CD4-positive, alpha-beta T cell treated with Interleukin-6 at 100 ng/mL for 8 hours (primary cell): ENCODE results near the gene TRAPPC2L.

Experiments used
- DNase-seq: peaks from one replicate; pipeline ENCODE4 v3.0.0-alpha.2; 2020; ENCODE audit warnings: mixed read lengths, low spot score

TRAPPC2L gene, protein sequence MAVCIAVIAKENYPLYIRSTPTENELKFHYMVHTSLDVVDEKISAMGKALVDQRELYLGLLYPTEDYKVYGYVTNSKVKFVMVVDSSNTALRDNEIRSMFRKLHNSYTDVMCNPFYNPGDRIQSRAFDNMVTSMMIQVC

GRCh38 chr16:88856828-88857727 is at the start of gene TRAPPC2L, which contains the start of gene GALNS:
TRAPPC2L (plus strand) TSS chr16:88857127; CDS start chr16:88857151, 24 bp downstream.
GALNS (minus strand) TSS chr16:88856947; CDS start chr16:88856877, 70 bp downstream.
- DNase-seq, result peak; percentile 98

GRCh38 chr16:88807142-88807625 is 49.7 kb upstream of the TRAPPC2L start:
- no peak for DNase-seq

DNA sequence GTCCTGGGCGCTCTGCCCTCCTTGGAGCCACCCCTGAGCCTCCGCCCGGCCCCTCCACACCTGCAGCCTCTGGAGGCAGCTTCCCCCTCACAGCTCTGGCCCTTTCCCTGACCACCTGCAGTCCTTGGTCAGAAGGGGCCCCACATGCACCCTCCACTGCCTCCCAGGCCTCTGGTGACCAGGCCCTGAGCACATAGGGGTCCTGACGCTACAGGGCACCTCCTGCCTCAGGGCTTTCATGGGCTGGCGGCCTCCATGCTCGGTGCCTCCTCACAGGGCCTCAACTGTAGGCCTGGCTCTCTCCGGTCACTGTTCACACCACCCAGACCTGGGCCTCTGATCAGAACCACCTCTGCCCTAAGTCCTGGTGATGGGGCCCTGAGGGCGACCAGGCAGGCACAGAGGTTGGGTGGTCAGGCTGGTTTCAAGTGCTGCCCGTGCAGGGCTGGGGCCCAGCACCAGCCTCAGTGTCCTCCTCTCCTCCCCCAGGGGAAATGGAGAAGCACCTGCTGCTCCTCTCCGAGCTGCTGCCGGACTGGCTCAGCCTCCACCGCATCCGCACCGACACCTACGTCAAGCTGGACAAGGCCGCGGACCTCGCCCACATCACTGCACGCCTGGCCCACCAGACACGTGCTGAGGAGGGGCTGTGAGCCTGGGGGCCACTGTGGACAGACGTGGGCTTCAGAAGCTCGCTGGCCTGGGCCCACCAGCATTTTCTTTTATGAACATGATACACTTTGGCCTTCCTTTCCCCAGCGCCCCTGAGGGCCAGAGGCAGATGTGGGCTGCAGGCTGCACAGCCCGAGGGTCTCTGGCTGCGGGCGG is 49.1 kb upstream of the TRAPPC2L start:
- no peak for DNase-seq

DNA sequence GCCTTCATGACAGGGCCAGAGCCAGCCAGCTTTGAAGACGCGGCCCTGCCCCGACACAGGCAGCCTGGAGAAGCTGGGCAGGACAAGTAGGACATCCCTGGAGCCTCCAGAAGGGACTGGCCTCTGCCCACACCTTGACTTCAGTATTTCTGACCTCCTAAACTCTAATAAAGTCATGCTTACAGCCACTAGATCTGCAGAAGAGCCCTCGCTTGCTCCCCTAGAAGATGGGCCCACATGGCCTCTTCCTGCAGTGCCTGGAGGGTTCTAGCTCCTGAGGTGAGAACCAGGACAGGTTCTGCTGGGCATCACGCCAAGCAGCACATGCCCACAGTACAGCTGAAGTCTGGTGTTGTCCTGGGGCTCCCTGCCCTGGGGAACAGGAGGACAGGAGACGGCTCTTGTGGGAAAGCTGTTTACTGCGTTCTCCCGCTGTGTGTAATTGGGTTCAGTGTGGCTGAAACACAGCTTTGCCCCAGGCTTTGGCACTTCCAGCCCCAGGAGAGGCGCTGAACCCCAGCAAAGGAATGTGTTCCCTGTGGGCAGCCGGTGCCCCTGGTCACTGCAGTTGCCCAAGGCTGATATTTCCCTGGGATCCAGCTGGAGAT is 47.8 kb upstream of the TRAPPC2L start:
- no peak for DNase-seq

GRCh38 chr16:88809676-88810165 is 47.2 kb upstream of the TRAPPC2L start:
- DNase-seq, result no peak

DNA sequence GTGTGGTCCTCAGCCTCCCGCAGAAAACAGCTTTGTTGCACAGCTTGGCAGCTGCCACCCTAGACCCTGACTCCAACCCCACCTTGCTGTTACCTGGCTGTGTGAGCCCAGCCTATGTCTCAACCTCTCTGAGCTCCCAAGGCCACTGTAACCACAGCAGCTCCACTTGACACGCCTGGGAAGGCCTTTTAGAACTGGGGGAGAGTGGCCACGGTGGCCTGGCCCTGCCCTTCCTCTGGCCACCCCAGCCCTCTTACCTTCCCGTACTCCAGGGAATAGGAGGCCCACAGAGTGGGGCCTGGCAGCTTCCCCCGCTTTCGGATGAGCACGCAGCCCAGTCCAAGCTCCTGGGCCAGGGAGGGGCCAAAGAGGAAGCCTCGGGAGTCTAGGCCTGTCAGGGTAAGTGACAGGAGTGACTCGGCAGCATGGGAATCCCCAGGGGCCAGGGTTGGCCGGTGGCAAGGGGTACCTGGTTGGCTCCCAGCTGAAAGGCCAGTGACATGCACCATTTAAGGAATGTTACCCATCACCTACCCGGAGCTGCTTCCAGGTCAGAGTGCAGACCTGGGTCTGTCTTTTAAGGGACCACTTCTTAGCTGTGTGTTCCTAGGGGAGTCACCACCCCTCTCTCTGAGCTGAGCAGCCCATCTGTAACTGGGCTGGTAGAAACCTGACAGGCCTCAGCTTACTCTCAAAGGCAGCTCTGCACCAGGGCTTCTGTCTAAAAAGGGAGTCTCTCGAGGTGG is 46.6 kb upstream of the TRAPPC2L start:
- no peak for DNase-seq

DNA sequence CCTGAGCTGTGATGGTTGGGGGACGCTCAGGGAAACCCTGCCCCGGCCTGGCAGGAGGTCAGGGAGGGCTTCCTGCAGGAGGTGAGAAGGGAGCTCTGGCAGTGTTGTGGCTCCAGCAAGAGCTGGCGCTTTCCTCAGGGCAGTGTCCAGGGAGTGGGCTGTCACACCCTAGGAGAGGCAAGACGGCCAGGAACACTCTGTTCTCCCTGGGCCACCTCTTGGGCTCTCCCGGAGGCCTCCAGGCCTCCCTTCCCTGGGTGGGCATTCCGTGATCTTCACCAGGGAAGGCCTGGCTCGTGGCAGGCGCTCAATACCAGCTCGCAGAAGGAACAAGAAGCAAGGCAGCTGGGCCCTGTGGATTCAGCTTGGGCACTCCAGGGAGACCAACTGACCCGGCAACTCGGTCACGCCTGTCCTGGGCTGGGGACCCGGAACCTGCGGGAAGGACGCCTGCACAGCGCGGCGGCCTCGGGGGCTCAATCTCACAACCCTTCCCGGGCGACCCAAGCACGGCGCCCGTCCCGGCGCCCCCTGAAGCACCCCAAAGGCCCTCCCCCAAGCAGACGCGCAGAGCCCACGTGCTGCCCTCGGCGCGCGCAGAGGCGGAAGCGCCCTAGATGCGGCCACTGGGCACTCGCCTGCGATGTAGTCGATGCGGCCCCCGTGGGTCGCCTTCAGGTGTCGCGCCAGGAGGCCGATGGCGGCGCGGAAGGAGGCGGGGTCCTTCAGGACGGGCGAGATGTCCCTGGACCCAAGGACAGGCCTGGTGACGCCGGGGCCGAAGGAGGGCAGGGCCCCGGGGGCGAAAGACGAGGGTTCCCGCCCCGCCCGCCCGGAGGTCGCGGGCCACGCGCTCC is 45.8 kb upstream of the TRAPPC2L start:
- DNase-seq, result peak; percentile 51

DNA sequence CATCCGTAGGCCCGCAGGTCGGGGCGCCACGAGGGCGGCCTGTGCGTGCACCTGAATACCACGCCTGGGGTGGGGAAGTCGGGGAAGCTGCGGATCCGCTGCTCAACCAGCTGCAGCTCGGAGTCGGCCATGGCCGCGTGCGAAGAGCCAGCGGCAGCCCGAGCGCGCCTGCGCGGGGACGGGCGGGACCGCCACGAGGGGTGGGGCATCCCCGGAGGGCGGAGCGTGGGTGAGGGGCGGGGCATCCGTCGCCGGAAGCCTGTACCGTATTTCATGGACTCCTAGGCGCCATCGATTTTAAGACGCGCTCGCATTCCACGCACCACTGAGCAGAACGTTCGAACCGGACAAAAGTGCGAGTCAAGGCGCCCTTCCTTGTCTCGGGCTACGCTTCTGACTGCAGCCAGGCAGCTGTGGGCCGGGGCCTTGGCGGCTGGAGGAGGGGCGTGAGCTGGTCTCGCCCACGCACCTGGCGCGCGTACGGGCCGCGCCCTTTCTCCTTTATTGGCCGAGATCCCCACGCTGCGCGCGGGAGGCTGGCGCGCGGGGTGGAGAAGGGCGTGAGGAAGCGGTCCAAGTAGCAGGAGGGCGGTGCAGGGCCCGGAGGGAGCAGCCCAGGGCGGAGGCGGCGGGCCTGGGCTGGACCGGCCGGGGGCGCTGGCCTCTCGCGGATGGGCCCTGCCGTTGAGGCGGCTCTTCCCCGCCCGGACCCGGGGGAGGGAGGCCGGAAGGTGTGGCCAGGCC is 45.0 kb upstream of the TRAPPC2L start, which contains the start of gene APRT:
Gene APRT (minus strand): TSS at position 160 of the 744 bp plus-strand sequence. CDS start 29 bp downstream, at position 131.
- DNase-seq, result peak; percentile 94

- no peak for DNase-seq
These were observed 44.2 kb upstream of the TRAPPC2L start for GRCh38 chr16:88812513-88813268.

DNA sequence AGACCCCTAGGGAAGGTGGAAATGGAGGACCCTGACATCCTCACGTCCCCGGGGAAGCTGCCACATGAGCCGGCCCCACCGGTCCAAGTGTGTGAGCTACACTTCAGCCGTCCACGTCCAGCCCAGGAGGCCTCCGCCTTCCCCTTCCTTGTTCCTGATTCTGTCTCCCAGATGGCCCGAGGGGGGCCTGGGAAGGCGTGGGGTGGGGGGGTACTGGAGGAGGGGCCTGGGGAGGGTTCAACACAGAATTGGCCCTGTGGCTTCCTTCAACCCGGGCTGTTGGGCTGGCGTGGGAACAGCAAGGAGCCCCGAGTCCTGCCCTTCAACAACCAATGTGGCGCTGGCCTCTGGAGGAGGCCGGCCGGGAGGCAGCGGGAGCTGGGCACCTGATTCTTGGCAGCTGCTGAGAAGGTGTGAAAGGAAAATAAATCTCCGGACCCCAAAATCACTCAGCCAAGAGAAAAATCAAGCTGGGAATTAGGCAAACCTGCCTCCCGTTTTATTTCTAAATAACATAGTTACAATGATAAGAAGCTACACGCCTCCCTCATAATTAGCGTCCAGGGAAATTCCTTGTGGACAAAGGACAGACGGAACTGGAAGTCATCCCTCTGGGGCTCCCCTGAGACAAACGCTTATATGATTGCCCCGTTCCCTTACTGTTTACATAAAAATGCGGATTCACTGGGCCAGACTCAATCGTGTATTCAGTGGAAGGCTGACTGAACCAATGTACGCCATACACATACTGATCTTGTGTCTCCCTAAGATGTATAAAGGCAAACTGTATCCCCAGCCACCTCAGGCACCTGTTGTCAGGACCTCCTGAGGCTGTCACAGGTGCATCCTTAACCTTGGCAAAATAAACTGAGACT is 43.4 kb upstream of the TRAPPC2L start:
- DNase-seq, result no peak

- DNase-seq, result no peak
These were observed 42.8 kb upstream of the TRAPPC2L start for GRCh38 chr16:88814144-88814502.

GRCh38 chr16:88815227-88815626 is 41.7 kb upstream of the TRAPPC2L start:
- no peak for DNase-seq

DNA sequence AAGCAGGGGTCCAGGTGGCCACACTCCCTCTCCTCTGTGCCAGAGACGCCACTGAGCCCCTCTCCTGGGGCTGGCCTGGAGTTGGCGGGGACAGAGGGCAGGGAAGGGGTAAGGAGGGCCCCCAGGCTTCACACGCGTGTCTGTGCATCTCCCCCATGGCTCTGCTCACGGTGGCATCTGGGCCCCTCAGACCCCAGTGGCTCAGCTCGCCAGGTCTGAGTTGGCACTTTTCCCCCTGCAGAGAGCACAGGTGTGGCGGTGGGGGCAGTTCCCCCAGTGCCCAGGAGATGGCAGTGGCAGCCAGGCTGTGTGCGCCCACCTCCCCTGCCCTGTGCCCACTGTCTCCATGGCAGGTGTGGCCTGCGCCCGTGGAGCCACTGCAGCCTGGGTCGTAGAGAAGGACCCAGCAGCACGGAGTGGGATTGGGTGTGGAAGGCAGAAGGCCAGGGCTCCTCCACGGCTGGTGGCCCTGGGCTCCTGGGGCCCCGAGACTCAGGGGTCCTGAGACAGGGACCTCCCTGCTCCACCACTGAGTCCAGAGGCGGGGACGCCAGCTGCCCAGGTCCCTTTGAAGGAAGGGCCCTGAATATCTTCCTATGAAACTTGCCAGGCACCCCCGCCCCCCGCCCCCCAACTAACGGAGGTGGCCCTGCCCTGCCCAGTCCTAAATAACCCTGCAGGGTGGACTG is 40.9 kb upstream of the TRAPPC2L start:
- peak; percentile 36 for DNase-seq

DNA sequence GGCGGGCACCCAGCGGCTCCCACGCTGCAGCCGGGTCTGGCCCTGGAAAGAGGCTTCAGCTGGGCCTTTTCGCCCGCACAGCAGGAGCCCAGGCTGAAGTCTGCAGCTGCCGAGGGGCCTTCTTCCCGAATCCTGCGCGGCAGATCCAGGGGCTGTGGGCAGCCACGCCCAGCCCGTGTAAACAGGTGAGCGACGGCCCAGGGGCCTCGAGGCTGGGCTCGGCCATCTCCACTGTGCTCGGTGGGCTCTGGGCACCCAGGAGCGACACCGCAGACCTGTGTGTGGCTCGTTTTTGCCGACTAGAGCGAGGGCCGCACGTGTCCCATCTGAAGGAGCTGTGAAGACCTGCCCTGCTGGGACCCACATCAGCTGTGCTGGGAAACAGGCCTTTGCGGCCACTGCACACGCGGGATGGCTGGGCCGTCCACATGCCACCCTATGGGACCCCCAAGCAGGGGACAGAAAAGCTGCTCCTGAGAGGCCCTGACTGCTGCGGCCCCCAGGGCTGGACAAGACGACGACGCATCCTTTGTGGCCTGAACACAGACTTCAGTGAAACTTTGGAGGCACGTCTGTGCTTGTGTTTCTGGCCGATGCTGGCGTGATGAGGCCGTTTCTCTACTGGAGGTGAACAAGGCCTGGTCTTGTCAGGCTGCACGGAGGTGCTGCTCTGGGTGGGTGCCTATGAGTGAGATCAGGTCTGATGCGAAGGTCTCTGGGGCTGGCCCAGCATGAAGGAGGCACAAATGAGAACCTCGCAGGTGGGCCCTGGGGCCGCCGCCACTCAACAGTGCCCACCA is 40.0 kb upstream of the TRAPPC2L start:
- no peak for DNase-seq

GRCh38 chr16:88817785-88818574 is 38.9 kb upstream of the TRAPPC2L start:
- no peak for DNase-seq
